Esophagus mucosa (tissue), 1 donor: ENCODE data around the gene VPS50. TPM values are rescaled to one million over a fixed set of nuclear protein-coding genes. Genes with fewer than 3 reads are reported as not detected.
A peak's percentile ranks its signal among the peaks of the same experiment; 100 is the strongest.

ENCODE experiments used
- ATAC-seq: fragments of 200-7000 bp; cut with Tn5 transposase; one replicate; pipeline ENCODE4 v1.9.1; 2020
- total RNA-seq: library from RNA; stranded (reverse); gene quantifications from one replicate; pipeline ENCODE4 v1.2.4, GENCODE V29; 2023
- donor health status: DM: yes; HTN: yes; CAD: no.

VPS50 gene, protein sequence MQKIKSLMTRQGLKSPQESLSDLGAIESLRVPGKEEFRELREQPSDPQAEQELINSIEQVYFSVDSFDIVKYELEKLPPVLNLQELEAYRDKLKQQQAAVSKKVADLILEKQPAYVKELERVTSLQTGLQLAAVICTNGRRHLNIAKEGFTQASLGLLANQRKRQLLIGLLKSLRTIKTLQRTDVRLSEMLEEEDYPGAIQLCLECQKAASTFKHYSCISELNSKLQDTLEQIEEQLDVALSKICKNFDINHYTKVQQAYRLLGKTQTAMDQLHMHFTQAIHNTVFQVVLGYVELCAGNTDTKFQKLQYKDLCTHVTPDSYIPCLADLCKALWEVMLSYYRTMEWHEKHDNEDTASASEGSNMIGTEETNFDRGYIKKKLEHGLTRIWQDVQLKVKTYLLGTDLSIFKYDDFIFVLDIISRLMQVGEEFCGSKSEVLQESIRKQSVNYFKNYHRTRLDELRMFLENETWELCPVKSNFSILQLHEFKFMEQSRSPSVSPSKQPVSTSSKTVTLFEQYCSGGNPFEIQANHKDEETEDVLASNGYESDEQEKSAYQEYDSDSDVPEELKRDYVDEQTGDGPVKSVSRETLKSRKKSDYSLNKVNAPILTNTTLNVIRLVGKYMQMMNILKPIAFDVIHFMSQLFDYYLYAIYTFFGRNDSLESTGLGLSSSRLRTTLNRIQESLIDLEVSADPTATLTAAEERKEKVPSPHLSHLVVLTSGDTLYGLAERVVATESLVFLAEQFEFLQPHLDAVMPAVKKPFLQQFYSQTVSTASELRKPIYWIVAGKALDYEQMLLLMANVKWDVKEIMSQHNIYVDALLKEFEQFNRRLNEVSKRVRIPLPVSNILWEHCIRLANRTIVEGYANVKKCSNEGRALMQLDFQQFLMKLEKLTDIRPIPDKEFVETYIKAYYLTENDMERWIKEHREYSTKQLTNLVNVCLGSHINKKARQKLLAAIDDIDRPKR
- 16.5 TPM for total RNA-seq

DNA sequence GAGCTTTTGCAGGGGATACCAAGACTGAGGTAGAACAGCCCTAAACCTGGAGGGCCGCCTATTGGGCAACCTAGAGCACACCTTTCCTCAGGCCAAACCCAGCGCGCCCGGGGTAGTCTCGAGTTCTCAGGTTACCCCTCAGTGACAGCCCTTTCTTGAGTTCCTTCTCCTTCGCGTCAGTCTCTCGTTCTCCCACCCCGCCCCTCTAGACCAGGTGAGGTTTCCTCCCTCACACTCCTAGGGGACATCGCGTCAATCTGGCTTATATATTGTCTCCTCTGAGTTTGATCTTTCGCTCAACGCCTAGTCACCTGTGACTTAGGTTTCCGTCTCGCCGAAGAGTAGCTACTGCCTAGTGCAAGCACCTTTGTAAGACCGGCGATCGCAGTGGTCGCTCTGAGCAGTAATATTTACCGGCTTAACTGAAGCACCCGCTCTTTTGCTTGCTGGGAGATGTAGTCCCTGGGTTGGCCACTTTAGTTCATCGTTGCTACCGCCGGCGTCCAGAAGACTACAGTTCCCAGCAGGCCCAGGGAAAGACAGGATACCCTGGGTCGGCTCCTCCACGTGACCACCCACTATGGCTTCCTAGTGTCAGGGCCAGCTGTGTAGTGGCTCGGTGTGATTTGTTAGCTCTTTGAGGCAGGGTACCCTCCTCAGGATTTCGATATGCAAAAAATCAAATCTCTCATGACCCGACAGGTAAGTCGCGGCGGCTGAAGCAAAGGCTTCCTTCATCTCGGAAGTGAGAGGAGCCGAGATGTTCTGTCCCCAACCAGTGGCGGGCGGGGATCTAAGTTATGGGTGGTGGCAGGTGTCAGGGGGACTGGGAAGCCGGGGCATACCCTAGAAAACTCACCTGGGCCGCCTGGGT, at the start of gene VPS50:
Gene VPS50, plus strand, starts transcription at position 568 of the 874 bp plus-strand sequence. Its CDS starts 102 bp downstream, at position 670.
- ATAC-seq = peak; percentile 100

DNA sequence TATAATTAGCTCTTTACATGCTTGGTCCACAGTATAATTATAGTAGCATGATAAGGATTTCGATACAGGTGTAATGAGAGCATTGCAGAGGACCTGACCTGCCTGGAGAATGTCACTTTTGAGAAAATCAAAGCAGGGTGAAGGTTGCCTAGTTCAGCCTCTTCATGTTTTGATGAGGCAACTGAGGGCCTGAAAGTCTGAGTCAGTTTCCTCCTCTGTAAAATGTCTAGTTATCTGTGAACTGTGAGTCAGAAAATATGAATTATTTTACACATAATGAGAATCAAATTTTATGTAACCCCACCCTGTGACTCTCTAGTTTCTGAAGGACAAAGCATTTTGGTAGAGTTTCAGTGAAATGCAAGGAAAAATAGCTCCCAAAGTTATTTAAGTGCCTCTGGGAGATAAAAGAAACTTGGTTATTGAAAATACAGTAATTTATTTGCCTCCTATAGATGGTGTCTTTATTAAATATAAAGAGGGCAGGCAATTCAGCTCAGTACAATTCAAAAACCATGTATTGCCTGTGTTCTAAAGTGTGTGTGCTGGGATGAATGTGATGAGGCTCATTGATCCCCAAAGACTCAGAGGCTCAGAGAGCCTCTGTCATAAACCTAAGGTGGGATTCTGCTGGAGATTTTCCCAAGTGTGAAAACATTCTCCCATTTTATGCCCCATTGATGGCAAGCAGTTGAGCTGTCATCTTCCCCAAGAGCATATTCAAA, 46.7 kb upstream of the VPS50 start:
- ATAC-seq = no peak

DNA sequence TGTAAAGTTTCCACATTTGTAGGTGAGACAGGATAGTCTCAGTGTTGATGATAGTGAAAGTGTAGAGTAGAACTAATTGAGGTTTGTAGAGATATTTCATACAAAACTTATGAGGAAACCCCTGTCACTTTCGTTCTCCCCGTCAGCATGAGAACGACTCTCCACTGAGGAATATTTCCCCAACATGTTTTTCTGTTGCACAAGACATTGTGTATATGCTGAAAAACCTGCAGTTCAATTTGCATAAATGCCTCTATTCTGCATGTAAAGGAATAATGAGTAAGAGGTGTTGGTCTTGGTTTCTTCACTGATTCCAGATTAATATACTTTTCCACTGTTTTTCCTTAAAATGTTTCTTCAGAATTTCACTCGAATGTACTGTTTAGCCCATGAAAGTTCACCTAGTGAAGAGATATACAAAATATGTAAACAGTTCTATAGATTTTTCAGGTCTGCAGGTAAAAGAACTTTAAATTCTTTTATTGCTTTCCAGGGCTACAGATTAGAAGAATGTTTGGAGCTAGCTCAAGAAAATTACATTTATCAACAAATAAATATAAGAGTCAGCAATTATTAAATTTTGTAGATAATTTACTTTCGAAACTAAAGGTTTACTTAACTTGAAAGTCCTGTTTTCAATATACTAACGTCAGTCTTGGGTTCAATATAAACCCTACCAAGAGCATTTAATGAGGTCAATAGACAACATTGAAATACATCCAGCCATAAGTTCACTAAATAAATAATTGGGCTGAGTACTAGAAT, 43.1 kb upstream of the VPS50 start:
- ATAC-seq = no peak

DNA sequence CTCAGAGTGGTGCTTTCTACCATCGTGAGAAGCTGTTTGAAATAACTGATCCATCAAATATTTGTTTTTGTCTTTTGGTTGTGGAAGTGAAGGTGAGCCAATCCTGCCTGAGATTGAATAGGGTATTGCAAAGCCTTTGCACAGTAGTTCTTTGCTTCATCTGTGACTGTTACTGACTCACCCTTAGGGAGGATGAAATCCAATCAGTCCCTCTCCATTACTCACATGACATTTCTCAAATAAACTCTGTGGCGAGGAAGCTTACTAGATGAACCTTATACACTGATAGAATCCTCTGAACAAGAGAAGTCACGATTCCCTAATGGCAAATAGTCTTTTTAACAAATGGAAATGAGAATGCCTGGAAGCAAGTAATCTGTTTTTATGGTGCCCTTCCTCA, 37.8 kb upstream of the VPS50 start:
- peak; percentile 89 for ATAC-seq

DNA sequence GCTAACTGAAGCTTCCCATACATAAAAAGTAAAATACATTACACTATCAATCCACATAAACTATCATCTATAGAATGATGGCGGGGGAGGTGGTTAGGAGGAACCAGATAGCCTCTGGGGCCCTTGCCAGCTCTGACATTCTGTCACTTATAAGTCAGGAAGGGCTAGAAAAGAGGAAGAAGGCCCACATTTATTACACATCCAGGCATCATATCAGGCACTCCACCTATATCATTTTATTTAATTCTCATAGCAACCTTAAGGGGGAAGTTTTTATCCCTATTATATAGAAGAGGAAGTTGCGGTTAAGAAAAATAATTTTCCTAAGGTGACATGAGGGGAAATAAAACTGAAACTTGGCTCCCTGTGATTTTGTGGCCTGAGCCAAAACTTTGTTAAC, 35.8 kb upstream of the VPS50 start:
- ATAC-seq = no peak

DNA sequence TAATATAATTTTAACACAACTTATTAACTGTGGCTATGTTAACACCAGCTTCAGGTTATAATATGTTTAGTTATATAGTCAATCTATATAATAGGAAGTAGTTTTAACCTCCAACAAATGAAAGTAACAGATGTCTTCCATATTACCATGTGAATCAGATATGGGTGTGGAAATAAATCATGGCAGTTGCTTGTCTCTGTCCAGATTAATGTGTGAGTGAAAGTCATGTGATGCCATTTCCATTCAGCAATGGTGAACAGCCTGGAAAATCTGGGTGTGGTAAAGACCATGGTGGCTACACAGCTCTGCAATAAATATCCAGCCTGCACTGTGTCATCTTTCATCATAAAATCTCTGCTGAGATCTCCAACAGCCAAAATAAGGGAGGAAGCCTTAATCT, 33.7 kb upstream of the VPS50 start:
- no peak for ATAC-seq

DNA sequence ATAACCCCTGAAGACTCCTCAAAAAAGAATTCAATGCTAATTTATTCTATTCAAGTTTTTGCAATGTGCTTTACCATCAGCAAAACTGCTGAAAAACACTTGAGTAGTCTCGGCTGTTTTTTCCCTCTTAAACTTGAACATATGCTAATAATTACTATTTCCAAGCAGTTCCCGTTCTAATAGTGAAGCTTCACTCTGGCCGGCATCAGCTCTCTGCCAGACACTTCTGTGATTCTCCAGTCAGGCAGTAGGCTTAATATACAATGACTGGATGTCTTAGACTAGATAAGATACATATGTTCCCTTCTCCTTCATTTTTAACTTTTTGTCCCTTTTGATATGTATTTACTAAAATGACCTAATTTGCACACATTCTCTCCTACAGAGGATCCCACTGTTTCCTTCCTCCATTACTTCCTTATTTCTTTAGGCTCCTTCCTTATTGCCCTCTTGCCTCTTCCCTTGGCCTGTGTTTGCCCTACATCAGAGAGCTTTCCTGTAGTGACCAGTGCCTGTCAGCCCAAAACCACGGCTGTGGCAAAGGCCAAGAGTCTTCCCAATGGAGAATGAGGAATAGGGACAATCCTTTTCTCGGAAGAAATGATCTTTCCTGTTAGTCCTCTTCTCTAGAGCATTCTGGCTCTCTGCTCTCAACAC, 29.4 kb upstream of the VPS50 start:
- ATAC-seq = no peak

DNA sequence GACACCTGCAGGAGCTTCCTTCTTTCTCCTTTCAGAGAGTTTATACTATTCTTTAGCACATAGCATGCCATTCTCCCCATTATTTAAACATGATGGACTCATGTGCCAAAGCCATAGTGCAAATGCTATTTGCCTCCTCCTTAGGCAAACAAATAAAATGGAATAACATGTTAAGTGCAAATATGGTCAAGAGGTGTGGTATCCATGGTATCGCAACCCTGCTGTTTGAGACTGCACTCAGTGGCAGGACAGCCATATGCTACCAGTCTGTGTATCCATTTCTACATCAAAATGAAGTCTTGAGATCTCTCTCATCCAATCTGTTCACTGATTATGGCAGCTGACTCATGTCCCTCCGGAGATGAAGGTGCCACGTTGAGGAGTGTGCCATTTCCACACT, 28.7 kb upstream of the VPS50 start:
- no peak for ATAC-seq

DNA sequence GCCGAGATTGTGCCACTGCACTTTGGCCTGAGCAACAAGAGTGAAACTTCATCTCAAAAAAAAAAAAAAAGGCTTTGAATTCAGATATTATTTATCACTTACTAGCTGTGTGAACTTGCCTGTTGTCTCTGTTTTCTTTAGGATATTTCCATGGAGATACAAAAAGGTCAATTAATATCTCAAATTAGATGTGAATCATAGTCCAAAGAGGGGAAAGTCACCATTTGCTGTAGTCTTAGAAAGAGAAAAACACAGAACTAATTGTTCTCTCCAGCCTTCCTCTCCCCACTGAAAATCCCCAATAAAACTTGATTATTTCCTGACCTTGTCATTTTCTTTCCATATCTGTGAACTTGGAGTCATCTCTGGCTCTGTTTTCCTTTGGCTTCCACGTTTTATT, 27.1 kb upstream of the VPS50 start:
- ATAC-seq = no peak

DNA sequence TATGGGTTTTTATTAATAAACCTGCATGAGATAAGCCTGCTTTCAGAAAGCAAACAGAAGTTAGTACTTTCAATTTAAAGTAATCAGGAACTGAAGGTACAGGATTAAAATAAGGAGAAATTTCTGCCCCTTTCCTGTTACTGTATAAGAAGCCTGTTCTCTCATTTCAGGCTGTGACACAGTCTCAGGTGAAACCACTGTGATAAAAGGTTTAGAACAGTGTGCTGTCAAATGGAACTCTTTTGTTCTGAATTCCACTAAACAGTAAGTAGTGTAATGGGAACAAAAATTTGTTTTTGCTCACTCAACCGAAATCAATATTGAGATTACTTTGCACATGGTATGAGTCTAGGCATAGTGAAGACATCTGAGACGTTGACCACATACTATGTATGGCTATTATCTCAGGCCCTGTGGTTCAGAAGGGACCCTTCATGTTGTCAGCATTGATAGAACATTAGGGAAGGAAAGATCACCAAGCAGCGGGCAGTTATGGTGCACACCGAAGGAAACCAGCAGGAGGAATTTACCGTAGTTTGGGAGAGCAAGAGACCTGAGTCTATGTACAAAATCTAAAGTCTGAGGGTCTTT, 20.8 kb upstream of the VPS50 start:
- no peak for ATAC-seq

DNA sequence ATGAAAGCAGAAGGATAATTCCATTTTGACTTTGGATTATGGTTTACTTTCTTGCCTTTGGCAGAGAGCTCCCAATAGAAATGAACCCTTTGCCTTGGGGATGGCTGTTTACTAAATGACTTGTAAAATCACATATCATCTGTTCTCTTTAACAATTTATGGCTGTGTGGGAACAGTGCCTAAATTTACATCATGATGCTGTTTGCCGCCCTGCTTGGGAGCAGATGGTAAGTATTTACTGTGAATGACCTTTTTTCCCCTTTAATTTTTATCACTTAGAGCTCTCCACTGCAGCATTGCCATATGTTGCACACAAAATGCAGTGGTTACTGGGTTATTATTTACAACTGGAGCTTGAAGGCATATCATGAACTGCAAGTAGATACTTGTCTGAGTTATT, 19.3 kb upstream of the VPS50 start:
- no peak for ATAC-seq

DNA sequence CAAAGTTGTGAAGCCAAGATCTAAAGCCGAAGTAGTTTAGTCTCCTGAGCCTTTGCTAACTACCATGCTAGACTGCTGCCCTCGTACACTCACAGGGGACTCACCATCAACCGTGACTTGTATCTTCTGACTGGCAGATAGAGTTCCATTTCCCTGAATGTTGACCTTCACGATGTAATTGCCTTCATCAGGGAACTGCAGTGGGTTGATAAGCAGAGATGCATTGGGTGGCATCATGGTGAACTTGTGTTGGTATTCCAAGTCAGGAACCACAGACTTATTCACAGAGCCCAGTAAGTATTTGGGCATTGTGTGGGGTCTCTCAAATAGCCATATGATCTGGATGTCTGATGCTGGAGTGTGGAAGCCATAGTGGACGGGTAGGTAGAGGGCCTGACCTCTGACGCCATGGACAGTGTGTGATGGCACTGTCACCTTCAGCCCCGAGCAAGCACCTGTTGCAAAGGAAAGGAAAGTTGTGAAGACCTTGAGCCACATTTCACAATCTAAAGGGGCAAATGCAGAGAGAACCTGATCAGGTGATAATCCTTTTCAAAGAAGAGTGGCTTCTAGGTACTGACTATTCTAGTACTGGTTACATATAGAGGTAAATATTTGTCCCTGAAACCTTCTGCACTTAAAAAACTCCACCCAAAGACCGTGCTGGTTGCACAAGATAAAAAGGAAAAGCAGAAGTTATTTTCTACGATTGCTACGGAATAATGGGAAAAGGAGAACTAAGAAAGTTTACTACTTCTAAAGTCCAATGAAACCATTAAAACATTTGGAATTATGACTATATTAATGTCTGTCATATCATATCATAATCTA, 13.0 kb upstream of the VPS50 start:
- no peak for ATAC-seq

DNA sequence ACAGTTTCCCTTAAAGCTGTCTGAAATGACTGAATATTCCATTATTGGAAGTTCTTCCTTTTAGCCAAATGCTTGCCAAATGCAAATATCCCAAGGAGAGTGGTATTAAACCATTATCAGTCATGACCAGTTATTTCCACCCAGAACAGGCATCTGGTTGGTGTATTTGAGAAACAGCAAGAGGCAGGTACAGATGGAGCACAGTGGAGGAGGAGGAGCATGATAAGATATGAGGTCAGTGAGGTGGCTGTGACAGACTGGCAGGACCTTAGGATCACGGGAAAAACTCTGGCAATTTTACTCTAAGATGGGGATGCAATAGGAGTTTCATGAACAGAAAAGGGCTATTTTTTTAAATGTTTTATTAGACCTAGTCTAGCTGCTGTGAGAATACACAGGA, 12.3 kb upstream of the VPS50 start:
- ATAC-seq = no peak

DNA sequence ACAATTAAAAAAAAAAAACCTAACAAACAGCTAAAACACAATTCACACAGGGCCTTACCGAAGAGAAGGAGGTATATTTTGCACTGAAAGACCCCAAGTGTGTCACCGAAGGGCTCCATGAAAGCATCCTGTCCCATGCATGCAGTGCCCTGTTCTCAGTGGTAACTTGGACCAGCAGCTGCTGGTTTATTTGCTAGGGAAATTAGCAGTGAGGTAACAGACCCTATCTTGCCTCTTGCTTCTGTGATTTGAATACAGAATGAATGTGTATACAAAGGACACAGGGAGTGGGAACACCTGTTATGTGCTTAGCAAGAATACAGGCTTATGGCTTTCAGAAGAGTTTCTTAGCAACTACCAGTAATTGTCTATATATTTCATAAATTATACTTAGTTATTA, 5.9 kb upstream of the VPS50 start, which contains the start of gene HEPACAM2:
Gene HEPACAM2, minus strand, starts transcription at position 160 of the 400 bp plus-strand sequence.
- no peak for ATAC-seq

DNA sequence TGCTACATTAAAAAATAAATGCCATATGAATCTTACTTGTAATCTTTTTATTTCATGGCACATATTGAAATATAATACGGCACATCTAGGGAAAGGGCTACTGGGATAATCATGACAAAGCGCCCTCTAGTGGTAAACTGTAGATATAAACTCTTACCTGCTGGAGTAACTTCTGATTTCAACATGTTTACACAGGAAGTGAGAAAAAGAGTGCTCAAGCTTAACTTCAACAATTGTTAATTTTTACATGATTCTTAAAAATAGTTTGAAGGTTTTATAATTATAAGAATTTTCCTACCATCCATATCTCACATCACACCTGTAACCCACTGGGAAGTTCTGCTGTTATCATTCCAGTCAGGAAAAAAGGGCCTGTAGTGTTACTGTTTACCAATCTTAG, 3.9 kb upstream of the VPS50 start:
- ATAC-seq = no peak

DNA sequence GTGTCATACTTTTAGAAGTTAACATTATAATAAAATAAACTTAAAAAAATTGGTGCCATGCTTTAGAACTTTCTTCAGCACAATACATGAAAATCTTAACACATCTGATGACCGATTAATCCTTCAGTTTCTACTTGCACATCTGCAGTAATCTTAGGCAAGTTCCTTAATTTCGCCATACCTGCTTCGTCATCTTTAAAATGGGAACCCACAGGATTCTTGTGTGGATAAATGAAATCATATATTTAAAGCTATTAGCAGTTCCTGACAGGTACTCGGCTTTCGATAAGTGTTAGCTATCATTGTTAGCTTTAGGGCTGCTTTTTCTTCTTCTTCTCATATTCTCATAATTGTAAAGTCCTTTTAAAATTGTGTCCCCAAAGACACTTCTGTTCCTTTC, 907 bp upstream of the VPS50 start:
- no peak for ATAC-seq

DNA sequence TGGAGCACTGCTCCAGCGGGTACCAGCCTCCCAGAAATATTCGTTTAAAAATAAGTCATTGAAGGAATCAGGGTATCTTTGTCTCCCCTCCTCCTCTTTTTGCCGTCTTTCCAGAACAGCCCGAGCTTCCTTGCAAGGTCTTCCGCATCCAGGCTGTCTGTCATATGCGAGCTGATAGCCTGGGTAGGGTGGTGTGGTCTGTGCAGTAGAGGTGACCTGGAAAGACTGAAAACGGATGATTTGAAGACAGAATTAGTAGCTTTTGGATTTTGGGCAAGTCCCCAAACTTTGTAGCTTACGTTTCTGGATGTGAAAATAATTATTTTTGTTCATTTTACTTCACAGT, 480 bp downstream of the VPS50 start:
- no peak for ATAC-seq

DNA sequence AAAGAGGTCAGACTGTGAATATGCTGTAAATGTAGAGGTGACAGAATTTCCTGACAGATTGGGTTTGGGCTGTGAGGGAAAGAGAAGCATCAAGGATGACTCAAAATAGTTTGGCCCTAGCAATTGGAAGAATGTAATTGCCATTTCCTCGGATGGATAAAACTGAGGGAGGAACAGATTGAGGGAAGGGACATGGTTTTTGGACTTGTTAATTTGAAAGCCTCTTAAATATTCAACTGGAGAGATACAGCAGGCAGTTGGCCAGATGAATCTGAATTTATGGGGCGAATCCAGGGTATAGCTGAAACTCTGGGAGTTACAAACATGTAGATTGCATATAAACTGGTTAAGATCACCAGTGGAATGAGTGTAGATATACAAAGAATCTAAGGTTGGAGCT, 3.4 kb downstream of the VPS50 start:
- no peak for ATAC-seq

DNA sequence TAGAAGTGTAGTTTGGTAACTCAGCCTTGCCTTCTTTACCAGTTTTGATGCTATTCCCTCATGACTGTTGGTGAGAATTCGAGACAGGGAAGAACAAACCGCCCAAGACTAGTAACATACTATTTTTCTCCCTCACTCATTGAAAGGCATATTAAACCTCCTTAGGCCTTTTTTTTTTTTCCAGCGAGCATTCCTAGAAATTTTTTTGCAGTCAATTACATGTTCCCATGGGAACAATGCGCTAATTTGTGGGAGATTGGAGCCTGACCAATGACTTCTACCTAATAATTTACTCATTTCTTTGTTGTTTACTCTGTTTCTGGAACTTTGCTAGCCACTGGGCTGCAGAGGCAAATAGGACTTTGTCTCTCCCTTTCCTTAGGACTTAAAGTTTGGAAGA, 6.0 kb downstream of the VPS50 start:
- ATAC-seq = no peak
